Activated naive CD8-positive, alpha-beta T cell treated with anti-CD3 and anti-CD28 coated beads, Interleukin-2, amount 50 U/mL, for 16 hours (primary cell): ENCODE data around the gene RBFOX2.
"Not testable (repeated sequence)": the region's sequence is repeated elsewhere in the genome, so short reads cannot be mapped to it uniquely, and the experiment has no call there.

Experiments used
- DNase-seq: peaks from one replicate; pipeline ENCODE4 v3.0.0-alpha.2; 2020; ENCODE audit warnings: low read depth, low spot score

Gene RBFOX2

DNA sequence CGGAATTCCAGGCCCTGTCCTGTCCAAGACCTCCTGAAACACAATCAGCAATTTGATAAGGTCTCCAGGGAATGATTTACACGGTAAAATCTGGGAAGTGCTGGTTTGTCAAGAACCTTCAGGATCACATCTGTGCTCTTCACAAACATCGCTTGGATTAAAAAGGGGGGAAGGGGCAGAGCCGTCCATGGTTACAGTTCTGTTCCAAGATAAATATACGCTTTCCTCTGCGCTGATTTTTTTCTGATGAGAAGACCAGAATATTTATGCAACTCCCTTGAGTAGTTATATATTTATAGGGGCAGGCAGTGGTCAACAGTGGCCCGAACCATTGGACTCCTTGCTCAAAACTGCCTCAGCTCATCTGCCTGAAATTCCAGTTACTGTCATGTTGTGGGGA, 320.2 kb downstream of the RBFOX2 start:
- no peak for DNase-seq

DNA sequence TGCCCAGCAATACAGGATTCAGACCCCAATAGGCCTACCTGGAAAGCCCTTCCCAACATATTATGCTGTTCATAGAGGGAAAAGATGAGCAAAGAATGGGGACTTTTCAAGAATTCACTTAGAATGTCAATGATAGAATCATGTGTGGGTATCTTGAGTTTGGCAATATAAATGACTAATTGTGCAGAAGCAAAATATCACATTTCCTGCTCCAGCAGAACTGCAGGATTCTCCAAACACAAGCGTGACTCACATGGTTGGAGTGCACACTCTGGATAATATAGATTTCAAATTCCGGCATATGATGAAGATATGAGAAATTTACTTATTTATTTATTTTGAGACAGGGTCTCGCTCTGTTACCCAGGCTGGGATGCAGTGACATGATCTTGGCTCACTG, 323.5 kb downstream of the RBFOX2 start:
- no peak for DNase-seq

DNA sequence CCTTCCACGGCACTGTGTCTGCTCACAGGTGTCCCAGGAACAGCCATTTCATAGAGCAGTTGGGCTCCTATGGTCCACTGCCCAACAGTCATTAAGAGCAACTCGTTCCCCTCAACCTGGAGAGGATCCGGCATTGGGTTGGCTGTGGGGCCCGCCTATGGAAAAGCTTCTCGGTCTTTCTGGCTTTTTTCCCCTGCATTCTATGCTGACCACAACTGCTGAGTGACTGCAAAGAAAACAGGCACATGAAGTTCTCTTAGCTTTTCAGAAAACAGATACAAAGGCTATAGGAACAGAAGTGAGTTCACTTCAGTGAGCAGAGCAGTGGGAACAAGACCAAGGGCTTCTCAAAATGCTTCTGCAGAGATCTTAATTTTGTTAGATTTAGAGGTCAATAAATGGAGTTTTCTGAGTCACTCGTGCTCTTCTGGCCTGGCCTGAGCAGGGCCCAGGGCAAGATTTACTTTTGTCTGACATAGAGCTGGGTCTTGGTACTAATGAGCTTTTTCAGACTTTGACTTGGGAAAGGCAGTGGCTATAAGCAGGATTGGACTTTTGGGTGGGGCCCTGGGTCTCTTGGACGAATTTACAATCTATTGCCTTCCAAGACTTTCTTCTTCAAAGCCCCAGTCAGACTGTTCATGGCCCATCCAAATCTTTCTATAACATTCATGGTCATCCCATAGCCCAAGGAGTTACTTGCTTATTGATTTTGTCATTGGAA, 324.6 kb downstream of the RBFOX2 start:
- DNase-seq, result no peak

DNA sequence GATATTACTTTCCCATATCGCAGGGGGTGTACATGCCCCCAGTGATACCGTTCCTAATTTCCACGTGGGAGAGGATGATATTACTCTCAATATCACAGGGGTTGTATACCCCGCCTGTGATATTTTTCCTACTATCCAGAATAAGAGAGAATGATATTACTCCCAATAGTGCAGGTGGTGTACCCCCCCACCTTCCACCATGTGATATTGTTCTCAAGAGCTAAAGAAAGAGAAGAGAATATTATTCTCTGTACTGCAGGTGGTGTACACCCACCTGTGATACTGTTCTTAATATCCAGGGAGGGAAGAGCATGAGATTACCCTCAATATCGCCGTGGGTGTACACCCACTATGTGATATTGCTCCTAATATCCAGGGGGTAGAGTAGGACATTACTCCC, 328.8 kb downstream of the RBFOX2 start:
- DNase-seq, result not testable (repeated sequence)

DNA sequence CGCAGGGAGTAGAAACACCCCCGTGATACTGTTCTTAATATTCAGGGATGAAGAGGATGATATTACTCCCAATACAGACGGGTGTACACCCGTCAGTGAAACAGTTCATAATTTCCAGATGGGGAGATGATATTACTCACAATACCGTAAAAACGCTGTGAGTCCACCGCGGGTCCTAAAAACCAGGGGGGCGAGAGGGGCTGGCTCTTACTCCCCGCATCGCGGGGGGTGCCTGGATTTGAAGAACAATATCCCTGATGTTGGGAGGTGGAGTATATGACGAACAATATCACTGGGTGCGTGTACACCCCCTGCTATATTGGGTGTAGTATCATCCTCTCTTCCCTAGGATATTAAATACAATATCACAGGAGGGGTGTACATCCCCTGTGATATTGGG, 331.5 kb downstream of the RBFOX2 start:
- no peak for DNase-seq

DNA sequence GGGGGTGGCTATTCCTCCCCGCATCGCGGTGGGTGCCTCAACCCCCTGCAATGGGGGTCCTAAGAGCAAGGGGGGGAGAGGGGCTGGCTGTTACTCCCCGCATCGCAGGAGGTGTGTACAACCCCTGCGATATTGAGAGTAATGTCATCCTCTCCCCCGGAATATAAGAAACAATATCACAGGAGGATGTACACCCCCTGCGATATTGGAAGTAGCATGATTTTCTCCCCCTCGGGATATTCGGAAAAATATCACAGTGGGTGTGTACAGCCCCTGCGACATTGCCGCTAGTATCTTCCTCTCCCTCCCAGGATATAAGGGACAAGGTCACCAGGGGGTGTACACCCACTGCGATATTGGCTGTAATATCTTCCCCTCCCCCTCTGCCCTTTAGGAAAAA, 333.4 kb downstream of the RBFOX2 start:
- no peak for DNase-seq

DNA sequence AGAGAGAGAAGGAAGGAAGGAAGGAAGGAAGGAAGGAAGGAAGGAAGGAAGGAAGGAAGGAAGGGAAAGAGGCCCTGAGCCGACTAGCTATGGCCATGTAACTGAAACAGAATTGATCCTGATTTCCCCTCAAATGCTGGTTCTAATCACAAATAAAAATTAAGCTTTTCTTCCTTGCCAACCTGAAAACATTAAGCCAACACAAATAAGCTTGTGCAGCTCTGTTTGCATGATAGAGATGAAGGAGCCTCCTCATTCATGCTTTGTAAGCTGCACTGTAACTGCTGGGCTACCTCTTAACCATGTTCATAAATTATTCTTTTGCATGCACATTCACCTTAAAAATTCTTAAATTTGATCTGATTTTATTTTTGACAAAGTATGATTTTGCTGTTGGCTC, 338.6 kb downstream of the RBFOX2 start:
- DNase-seq, result no peak

DNA sequence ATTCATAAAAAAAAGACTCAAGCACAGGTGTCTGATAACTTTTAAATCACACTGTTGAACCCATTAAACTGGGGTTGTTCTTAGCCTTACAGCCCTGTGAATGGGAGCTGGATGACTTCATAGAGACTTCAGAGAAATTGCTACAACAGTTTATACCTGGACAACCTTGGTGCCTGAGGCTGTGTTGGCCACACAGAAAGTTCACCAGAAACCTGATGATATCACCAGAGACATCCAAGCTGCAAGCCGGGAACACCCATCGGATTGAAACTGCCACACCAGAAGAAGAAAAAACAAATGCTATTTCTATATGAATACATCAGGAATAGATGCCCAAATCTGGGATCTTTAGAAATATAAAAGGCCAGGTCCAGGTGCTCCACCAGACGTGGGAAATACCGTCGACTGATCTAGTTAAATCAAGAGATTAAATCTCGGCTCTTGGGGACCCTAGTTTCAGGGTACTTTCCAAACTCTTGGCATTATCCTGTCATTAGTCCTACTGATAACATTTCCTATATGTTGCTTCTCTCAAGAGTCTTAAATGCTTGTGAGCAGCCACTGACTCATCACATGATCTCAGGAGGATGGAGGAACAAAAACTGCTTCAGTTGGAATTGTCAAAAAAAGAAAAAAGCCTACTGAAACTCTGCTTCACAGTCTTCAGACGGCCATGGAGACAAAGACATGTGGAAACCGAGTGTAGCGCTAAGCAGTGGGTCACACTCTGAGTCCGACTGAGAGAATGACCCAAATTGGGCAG, 339.5 kb downstream of the RBFOX2 start:
- no peak for DNase-seq
